GM12865 (cell line): Measurements from ENCODE around the gene WNT11.

ENCODE experiments used
- DNase-seq: peaks from one replicate; pipeline ENCODE4 v3.0.0; 2010; ENCODE audit warnings: low read depth
- H3K4me3 ChIP-seq: 2 replicates; pipeline ENCODE4 v1.5.1; 2011; ENCODE audit warnings: mild to moderate bottlenecking, low read depth, low read length, control low read depth
- TF ChIP-seq, protein P1 (sequence below): IDR thresholded peaks from 2 replicates; pipeline ENCODE4 v1.5.1; 2011; ENCODE audit warnings: low read length, control low read depth, low read depth, inconsistent platforms; ENCODE audit not compliant: insufficient read depth; ENCODE audit errors: missing control alignments

WNT11 gene

GRCh38 chr11:76159983-76160661 is 46.2 kb downstream of the WNT11 start:
- H3K4me3 ChIP-seq, result no peak overlapping the region
- TF ChIP-seq, protein P1, sequence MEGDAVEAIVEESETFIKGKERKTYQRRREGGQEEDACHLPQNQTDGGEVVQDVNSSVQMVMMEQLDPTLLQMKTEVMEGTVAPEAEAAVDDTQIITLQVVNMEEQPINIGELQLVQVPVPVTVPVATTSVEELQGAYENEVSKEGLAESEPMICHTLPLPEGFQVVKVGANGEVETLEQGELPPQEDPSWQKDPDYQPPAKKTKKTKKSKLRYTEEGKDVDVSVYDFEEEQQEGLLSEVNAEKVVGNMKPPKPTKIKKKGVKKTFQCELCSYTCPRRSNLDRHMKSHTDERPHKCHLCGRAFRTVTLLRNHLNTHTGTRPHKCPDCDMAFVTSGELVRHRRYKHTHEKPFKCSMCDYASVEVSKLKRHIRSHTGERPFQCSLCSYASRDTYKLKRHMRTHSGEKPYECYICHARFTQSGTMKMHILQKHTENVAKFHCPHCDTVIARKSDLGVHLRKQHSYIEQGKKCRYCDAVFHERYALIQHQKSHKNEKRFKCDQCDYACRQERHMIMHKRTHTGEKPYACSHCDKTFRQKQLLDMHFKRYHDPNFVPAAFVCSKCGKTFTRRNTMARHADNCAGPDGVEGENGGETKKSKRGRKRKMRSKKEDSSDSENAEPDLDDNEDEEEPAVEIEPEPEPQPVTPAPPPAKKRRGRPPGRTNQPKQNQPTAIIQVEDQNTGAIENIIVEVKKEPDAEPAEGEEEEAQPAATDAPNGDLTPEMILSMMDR, result no peak
- DNase-seq, result no peak

DNA sequence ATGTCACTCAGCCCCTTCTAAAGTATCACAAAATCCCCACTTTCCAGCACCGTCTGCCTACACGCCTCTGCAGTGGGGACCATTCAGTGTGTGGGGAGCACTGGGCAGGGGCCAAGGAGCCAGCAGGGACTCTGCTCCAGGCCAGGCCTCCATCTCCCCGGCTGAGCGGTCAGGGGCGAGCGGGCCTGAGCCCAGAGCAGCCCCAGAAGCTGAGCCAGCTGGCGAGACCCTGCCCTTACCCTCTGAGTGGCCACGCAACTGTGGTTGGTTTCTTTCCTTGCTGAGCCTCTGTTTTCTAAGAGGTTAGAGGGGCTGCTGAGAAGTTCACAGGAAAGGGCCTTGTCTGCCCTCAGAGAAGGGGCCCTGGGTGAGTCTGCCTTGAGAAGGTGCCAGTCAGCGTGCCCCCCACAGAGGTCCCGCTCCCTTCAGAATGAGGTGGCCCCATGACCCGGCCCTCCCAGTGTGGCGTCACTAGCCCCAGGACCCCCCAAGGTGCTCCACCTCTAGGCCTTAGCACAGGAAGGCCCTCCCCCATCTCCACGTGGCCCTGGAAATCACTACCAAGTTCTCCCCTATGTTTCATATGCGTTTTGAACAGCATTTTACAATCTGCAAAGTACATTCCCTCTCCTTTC is 46.9 kb downstream of the WNT11 start:
- no peak for DNase-seq
- H3K4me3 ChIP-seq, result no peak overlapping the region
- TF ChIP-seq, protein P1, result no peak

DNA sequence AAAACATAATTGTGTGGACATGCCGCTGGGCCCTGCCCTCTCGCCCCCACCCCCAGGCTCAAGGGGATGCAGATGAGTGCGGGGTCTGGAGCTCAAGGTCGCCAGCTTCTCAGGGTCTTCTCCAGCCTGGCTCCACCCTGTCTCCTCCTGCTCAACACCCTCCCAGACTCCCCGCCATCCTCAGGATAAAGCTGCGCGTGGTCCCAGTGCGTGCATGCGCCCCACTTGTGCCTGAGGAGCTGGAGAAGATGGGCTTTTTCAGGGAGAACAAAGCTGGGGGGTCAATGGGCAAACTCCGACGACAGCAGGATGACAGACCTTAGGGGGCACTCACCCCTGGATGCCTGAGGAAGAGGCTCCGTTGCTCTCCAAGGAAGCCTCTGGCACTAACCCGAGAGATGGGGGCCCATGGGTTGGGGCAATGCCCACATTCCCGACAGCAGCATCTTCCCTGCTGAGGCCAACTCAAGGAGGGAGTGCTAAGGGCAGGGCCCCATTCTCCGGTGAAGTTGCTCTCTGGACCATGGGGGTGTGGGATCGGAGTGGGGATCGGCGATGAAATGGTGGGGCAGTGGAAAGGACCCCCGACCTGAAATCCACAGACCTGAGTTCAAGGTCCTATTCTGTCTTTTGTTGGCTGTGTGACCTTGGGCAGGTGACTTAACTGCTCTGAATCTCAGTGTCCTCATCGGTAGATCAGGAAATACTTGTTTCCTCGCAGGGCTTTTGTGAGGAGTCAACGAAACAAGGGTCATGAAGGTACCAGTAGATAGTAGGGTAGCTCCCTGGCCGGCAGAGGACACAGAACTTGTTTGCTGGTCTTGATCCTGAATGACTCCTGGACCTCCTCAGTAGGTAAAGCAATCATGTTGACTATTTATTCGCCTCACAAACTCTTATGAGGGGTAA is 47.7 kb downstream of the WNT11 start:
- no peak overlapping the region for H3K4me3 ChIP-seq
- TF ChIP-seq, protein P1, result no peak
- DNase-seq, result no peak

DNA sequence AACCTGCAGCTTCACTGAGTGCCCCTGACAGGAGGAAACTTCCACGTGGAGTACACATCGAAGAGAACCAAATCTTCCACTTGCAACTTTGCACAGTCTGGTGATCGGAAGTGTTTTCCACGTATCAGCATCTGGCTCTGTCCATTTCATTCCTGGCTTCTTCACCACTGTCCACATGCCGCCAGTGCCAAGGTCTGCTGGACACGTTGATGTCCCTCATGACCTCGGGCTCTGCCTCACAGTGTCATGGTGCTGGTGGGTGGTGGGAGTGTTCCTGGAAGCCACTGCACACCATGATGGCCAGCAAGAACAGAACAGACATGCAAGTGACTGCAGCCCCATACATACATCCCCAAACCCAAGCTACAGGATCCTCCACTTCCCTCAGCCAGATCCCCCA is 48.4 kb downstream of the WNT11 start:
- H3K4me3 ChIP-seq, result no peak overlapping the region
- TF ChIP-seq, protein P1, result no peak
- no peak for DNase-seq

GRCh38 chr11:76156971-76157427 is 49.3 kb downstream of the WNT11 start:
- DNase-seq, result no peak
- TF ChIP-seq, protein P1, result no peak

DNA sequence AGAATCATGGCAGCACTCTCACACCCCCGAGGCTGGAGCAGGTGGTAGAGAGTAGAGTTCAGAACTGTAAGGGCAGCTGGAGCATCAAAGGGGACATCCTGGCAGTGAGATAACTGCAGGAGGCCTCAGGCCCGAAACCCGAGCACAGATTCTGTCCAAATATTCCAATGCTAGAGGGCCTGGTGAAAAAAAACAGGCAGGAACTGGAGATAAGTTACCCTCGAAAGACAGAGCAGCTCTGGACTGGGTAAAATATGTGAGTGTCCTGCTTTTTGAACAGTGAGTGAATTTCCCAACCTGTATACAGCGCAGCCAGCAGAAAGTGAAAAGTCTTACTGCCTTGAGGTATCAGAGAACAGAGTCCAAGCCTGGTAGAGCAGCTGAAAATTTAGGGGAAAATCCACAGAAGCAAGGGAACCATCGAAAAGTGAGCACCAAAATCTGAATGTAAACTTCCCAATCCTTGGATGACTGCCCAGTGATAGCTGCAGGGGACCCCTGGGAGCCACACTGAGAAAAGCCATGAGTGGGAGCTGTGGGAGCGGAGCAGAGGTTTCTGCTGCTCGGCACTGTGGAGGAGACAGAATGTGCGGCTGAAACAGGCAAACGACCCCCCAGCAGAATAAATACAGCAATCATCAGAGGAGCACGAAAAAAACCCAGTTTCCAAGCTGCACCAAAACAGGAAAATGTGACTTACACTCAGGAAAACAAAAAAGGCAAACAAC is 50.6 kb downstream of the WNT11 start:
- no peak for DNase-seq
- TF ChIP-seq, protein P1, result no peak
- H3K4me3 ChIP-seq, result no peak overlapping the region

More at GRCh38 chr11:76156971-76157427, 49.3 kb downstream of the WNT11 start:
- no peak overlapping the region for H3K4me3 ChIP-seq
